ENCODE data around the gene CXCR4.

- TF ChIP-seq CTCF (IDR thresholded peaks at IDR 0.05) (no peak), POLR2A (IDR thresholded peaks at IDR 0.05) (no peak), POLR2AphosphoS5 (IDR thresholded peaks at IDR 0.05) (no peak)
These were observed 14.8 kb upstream of the CXCR4 start for GRCh38 chr2:136132825-136133155.
